H1 (cell line): ENCODE results near the gene ANKS1A. TPM values are rescaled to one million over a fixed set of nuclear protein-coding genes. Genes with fewer than 3 reads are reported as not detected.

Source experiments
- CREB1 ChIP-seq: IDR thresholded peaks from 2 replicates; pipeline ENCODE4 v1.6.1; 2012; ENCODE audit warnings: inconsistent platforms
- polyA plus RNA-seq, 7 experiments: library from polyadenylated mRNA; depleted of rRNA in 3 of 7; stranded (reverse) in 5 of 7; unstranded in 2 of 7; fragments of >200 nt in 5 of 7; fragments of 200-250 nt in 2 of 7; gene quantifications; 1 replicate in 5 of 7; 2 replicates in 1 of 7; 4 replicates in 1 of 7; pipeline versions ENCODE4 v1.2.1 to v1.2.3, GENCODE V29; 2011 to 2013; ENCODE audit warnings: missing spikeins in 2 of 7, mixed read lengths in 2 of 7
- total RNA-seq: library from RNA; stranded (reverse); fragmentation: NEBNext Ultra II Directional; extraction: Animal tissue kit (Norgen Biotek cat#: 25700); gene quantifications from 2 replicates; pipeline ENCODE4 v1.2.1, GENCODE V29; 2021
- TF ChIP-seq, protein P1 (sequence below): fragments of 300-600 bp; sonication (generic); IDR thresholded peaks from 2 replicates; pipeline ENCODE4 v1.7.1; 2012; ENCODE audit warnings: low read length, moderate library complexity, mild to moderate bottlenecking, inconsistent platforms; ENCODE audit not compliant: insufficient replicate concordance

ANKS1A gene
- total and polyA plus RNA-seq, 2 of the 8 experiments (the other 6 are each of a cell fraction or from before 2014, with no cell fraction given), result 9.8 to 30.9 TPM

DNA sequence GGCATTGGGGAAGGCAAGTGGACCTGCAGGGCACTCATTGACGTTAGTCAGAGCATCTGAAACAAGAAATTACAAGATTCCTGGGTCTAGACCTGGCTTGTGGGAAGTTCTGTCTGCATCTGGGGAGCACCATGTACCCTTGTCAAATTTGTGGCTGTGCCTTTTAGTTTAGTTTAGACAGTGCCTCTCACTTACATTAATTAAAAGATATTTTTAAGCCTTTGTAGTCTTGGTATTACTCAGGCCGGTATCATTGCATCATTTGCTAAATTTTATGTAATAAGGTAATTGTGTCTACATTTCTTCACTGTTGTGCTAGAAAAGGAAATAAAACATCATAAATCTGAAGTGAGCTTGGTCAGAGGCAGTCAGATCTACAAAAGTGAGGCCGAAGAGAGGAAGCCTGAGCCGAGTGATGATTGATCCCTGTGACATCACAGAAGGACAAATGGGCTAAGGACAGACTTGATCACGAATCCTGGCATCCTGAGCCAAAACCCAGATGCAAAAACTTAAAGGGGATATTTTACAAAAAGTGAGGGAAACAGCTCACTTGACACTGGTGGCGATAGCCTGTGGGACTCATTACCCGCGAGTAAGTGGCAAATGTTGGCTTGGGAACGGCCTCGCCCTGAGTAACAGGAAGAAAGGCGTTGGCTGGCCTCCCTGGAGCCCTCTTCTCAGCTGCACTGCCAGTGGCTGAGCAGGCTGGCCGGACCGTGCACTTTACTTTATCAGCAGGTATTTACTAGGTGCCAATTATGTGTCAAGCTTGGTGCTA, 145.5 kb downstream of the ANKS1A start (continued):
- TF ChIP-seq, protein P1, sequence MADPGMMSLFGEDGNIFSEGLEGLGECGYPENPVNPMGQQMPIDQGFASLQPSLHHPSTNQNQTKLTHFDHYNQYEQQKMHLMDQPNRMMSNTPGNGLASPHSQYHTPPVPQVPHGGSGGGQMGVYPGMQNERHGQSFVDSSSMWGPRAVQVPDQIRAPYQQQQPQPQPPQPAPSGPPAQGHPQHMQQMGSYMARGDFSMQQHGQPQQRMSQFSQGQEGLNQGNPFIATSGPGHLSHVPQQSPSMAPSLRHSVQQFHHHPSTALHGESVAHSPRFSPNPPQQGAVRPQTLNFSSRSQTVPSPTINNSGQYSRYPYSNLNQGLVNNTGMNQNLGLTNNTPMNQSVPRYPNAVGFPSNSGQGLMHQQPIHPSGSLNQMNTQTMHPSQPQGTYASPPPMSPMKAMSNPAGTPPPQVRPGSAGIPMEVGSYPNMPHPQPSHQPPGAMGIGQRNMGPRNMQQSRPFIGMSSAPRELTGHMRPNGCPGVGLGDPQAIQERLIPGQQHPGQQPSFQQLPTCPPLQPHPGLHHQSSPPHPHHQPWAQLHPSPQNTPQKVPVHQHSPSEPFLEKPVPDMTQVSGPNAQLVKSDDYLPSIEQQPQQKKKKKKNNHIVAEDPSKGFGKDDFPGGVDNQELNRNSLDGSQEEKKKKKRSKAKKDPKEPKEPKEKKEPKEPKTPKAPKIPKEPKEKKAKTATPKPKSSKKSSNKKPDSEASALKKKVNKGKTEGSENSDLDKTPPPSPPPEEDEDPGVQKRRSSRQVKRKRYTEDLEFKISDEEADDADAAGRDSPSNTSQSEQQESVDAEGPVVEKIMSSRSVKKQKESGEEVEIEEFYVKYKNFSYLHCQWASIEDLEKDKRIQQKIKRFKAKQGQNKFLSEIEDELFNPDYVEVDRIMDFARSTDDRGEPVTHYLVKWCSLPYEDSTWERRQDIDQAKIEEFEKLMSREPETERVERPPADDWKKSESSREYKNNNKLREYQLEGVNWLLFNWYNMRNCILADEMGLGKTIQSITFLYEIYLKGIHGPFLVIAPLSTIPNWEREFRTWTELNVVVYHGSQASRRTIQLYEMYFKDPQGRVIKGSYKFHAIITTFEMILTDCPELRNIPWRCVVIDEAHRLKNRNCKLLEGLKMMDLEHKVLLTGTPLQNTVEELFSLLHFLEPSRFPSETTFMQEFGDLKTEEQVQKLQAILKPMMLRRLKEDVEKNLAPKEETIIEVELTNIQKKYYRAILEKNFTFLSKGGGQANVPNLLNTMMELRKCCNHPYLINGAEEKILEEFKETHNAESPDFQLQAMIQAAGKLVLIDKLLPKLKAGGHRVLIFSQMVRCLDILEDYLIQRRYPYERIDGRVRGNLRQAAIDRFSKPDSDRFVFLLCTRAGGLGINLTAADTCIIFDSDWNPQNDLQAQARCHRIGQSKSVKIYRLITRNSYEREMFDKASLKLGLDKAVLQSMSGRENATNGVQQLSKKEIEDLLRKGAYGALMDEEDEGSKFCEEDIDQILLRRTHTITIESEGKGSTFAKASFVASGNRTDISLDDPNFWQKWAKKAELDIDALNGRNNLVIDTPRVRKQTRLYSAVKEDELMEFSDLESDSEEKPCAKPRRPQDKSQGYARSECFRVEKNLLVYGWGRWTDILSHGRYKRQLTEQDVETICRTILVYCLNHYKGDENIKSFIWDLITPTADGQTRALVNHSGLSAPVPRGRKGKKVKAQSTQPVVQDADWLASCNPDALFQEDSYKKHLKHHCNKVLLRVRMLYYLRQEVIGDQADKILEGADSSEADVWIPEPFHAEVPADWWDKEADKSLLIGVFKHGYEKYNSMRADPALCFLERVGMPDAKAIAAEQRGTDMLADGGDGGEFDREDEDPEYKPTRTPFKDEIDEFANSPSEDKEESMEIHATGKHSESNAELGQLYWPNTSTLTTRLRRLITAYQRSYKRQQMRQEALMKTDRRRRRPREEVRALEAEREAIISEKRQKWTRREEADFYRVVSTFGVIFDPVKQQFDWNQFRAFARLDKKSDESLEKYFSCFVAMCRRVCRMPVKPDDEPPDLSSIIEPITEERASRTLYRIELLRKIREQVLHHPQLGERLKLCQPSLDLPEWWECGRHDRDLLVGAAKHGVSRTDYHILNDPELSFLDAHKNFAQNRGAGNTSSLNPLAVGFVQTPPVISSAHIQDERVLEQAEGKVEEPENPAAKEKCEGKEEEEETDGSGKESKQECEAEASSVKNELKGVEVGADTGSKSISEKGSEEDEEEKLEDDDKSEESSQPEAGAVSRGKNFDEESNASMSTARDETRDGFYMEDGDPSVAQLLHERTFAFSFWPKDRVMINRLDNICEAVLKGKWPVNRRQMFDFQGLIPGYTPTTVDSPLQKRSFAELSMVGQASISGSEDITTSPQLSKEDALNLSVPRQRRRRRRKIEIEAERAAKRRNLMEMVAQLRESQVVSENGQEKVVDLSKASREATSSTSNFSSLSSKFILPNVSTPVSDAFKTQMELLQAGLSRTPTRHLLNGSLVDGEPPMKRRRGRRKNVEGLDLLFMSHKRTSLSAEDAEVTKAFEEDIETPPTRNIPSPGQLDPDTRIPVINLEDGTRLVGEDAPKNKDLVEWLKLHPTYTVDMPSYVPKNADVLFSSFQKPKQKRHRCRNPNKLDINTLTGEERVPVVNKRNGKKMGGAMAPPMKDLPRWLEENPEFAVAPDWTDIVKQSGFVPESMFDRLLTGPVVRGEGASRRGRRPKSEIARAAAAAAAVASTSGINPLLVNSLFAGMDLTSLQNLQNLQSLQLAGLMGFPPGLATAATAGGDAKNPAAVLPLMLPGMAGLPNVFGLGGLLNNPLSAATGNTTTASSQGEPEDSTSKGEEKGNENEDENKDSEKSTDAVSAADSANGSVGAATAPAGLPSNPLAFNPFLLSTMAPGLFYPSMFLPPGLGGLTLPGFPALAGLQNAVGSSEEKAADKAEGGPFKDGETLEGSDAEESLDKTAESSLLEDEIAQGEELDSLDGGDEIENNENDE, result no peak
- TF ChIP-seq CREB1, result no peak
- TF ChIP-seq, all 59 proteins: peak for 0
